HG03196 (cell line): ENCODE measurements around the gene NPY2R.

Experiments
- ATAC-seq: cut with Tn5 transposase; IDR thresholded peaks from one replicate; pipeline ENCODE4 v1.9.1; 2021; ENCODE audit not compliant: unreplicated experiment

The NPY2R gene

DNA sequence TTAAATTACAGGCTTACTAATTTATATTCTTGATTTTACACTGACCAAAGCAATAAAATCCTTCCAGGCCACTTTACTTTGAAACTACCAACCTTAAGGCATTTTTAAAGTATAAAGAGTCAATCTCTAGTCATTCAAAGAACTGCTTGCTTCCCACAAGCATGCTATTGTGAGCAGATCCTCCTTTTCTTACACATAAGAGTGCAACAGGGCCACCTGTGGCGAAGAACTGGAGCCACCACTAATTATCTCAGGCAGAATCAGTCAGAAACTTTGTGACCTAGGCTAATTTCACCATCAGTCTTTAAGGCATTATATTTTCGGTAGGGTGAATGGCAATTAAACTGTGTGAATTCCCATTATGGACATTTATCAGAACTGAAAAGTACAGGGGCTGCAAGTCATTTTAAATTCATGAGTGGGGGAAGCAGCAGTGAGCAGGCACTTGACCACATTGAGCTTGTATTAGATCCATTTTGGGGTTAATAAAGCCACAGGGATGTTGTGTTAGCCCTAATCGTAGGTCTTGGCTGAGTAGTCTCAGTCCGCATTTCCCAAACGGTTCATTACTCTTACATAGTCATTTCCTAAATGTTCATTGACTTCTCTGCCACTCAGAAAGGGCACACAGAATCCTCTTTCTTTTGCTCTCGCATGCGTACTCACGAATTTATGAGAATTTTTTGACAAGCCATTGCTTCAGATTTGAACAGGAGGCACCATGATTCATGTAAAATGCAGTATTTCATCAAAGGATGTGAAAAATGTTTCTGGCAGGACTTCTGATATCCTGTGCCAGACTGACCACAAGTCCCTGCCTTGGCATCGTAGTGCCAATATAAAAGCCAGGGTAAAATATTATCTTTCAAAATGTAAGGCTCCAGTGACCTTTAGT, 39.8 kb downstream of the NPY2R start:
- ATAC-seq = no peak

DNA sequence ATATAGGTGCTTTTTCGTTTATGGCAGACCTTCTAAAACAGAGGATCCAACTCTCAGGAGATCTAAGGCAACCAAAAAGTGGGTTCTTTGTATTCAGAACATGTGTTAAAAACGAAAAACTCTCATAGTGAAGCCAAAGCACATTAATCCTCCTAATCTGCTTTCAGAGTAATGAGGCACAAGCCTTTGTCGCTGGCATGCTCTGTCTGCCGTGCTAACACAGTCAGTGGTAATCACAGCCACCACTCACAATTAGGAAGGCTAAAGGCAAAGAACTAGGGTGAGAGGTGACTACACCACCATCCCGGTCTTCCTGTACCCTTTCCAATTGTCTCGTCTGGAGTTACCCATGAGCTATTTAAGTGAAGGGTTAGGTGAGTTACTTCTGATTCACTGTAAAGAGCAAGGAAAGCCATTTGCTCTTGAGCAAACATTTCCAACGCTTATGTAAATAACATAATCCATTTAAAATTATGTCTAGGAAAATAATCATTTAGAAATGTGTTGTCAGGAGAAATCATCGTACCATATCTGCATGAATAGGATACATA, 40.7 kb downstream of the NPY2R start:
- ATAC-seq = no peak

GRCh38 chr4:155252327-155252726, 43.9 kb downstream of the NPY2R start:
- no peak for ATAC-seq

- no peak for ATAC-seq
These were observed 55.0 kb downstream of the NPY2R start for GRCh38 chr4:155263480-155263879.

DNA sequence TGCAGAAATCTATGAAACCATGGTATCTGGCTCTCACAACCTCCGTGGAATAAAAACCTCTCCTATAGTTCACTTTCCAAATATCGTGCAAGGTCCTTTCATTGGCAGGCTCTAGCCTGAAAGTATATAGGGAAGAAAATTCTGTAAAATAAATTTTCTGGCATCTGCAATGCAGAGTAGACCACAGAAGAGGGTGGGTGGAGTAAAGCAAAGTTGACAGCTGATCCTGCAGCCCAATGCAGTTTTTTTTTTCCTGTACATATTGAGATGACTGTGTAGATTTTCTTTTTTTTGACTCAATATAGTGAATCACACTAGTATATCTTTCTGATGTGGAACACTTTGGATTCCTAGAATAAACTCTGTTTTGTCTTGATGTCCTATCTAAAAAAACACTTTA, 56.7 kb downstream of the NPY2R start:
- no peak for ATAC-seq
